HUES6 (cell line): ENCODE measurements around the gene GRID1.

Experiments
- H3K27ac ChIP-seq: 2 replicates; pipeline ENCODE4 v1.7.0; 2013; ENCODE audit warnings: low read depth, mild to moderate bottlenecking, low read length, inconsistent platforms
- H3K27me3 ChIP-seq: 2 replicates; pipeline ENCODE4 v1.6.1; 2013; ENCODE audit warnings: low read length; ENCODE audit not compliant: control insufficient read depth, insufficient read depth
- H3K36me3 ChIP-seq: 2 replicates; pipeline ENCODE4 v1.6.1; 2013; ENCODE audit warnings: low read length; ENCODE audit not compliant: control insufficient read depth, insufficient read depth
- H3K4me1 ChIP-seq: 2 replicates; pipeline ENCODE4 v1.6.1; 2013; ENCODE audit warnings: low read length; ENCODE audit not compliant: control insufficient read depth, insufficient read depth
- H3K4me3 ChIP-seq: 2 replicates; pipeline ENCODE4 v1.5.1; 2013; ENCODE audit warnings: low read depth, low read length
- H3K9ac ChIP-seq: one replicate; pipeline ENCODE4 v1.6.1; 2013; ENCODE audit warnings: mild to moderate bottlenecking, low read length
- H3K9me3 ChIP-seq: 2 replicates; pipeline ENCODE4 v1.6.1; 2013; ENCODE audit warnings: low read depth, low read length; ENCODE audit not compliant: control insufficient read depth, insufficient read depth

Gene GRID1

DNA sequence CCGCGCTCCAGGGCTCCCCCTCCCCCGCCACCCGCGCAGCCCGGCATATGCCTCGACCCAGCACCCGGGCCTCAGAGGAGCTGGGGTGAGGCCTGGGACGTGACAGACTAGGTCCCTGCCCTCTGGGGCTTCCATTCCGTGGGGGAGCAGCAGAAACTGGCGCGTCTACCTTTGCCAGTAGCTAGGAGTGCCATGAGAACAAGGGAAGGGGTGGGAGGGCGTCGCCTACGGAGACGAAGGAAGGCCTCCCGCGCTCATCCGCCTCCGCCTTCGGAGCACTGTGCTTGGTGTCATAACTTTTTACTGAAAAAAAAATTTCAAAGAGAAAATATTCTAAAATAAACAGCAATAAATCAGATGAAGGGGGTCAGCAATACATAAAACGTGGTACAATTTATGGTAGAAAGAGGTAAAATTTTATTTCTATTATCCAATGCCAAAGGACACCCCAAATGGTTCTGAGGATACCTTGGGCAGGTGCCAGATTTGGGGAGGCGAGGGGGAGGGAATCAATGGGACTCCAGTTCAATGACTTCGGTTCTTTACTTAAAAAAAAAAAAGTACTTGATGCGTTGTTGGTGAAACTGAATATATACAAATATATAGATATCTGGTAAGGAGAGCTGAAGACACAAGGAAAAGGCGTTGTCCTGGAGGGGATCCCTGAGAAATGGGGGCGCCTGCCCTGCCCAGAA is 35.1 kb upstream of the GRID1 start:
- no peaks in the 10 kb centered on the region for H3K9me3 ChIP-seq
- peaks cover 34% of the 10 kb centered on the region for H3K27me3 ChIP-seq
- H3K27ac ChIP-seq = no peak overlapping the region
- H3K4me1 ChIP-seq = peaks cover 8% of the 10 kb centered on the region
- H3K4me3 ChIP-seq = peak overlapping the region; percentile 73
- no peak overlapping the region for H3K9ac ChIP-seq
- H3K36me3 ChIP-seq = no peaks in the 10 kb centered on the region

DNA sequence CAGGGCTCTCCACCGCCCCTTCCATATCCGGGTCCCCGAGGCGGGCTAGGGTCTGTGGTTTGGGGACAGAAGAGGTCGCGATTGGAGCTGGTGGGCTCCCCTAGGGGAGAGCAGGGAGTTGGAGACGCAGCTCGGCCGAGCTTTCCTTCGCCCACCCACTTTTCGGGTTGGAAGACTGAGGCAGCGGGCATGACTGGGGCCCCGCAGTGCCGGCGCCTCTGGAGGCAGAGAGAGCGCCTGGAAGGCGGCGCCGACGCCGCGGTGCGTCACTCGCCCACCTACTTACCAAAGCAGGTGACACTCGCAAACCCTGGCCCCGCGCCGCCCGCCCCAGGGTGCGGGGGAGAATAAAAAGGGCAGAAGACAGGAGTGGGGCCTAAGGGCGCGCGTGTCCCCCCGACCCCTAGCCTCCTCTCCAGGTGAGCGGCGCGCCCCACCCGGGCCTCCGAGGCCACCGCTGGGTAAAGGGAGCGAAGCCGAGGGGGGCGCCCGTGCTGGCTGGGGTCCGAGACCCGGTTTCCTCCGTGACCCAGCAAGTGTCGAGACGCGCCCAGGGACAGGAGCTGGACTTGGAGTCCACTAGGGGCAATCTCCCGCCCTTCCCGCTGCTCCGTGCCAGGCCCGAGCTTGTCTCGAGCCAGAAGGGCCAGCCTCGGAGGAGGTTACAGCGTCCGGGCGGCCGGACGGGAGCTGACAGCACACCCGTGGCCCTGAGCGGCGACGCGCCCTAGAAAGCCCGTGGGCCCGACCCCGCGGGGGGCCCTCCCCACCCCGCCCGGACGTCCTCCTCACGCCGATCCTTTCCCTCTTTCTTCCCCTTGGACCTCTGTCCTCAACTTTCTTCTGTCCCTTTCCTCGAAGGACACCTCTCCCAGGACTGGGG is 34.4 kb upstream of the GRID1 start:
- Histone ChIP-seq H3K27me3 (peaks cover 34% of the 10 kb centered on the region), H3K36me3 (no peaks in the 10 kb centered on the region), H3K4me3 (peak overlapping the region; percentile 73), H3K9ac (peak overlapping the region; percentile 82), H3K4me1 (peaks cover 8% of the 10 kb centered on the region), H3K9me3 (no peaks in the 10 kb centered on the region), H3K27ac (peak overlapping the region; percentile 6; the same call in 1 of the 2 replicates)

DNA sequence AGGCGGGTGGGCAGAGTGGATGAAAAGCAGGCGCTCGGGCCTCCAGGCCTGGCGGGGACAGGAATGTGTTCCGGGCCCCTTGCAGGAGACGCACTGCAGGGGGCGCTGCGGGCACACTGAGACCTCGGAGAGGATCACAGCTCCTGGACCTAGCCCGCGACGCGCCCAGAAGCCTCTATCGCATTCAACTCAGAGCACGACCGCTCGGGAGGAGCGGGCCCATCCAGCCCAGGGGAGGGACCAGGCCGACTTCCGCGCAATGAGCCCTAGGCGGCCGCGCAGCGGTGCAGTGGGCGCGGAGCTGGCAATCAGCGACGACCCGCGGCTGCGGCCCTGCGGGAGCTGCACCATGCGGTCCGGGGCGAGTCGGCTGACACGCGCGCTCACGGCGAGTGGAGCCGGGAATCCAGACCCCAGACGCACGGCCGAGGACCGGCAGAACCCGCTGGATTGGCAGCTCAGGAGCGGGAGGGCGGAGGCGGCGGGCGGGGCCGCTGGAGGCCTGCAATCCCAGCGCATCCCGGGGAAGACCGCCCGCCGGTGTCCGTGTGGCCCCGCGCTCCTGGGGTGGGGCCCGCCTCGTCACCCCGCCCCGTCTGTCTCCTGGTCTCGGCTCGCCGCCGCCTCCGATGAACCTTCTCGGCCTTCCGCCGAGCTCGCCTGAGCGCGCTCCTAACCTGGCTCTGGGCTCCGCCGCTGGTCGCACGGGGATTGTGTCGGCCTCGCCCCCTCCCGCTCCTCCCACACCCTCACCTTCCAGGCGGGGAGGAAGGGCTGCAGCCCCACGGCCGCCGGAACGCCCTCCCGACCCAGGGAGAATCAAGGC is 33.5 kb upstream of the GRID1 start:
- peak overlapping the region; percentile 6; the same call in 1 of the 2 replicates for H3K27ac ChIP-seq
- no peaks in the 10 kb centered on the region for H3K9me3 ChIP-seq
- H3K27me3 ChIP-seq = peaks cover 34% of the 10 kb centered on the region
- peak overlapping the region; percentile 73 for H3K4me3 ChIP-seq
- H3K4me1 ChIP-seq = peaks cover 8% of the 10 kb centered on the region
- peak overlapping the region; percentile 82 for H3K9ac ChIP-seq
- no peaks in the 10 kb centered on the region for H3K36me3 ChIP-seq

DNA sequence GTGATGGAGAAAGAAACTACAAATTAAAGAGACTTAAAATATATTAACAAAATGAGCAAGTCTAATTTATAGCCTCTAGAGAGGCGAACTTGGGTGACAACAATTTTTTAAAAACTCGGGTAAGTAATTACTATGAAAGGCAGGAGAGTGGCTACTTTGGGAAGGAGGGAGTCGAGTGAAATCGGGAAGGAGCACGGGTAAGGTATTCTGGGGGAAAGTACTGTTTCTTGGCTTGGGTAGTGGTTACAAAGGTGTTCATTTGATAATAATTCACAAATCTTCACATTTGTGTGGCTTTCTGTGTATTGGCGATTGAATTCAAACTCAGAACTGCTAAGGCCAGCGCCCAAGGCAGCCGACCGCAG is 32.9 kb upstream of the GRID1 start:
- Histone ChIP-seq H3K27me3 (peaks cover 34% of the 10 kb centered on the region), H3K9me3 (no peaks in the 10 kb centered on the region), H3K9ac (no peak overlapping the region), H3K36me3 (no peaks in the 10 kb centered on the region), H3K4me1 (peaks cover 8% of the 10 kb centered on the region), H3K27ac (no peak overlapping the region), H3K4me3 (no peak overlapping the region)

DNA sequence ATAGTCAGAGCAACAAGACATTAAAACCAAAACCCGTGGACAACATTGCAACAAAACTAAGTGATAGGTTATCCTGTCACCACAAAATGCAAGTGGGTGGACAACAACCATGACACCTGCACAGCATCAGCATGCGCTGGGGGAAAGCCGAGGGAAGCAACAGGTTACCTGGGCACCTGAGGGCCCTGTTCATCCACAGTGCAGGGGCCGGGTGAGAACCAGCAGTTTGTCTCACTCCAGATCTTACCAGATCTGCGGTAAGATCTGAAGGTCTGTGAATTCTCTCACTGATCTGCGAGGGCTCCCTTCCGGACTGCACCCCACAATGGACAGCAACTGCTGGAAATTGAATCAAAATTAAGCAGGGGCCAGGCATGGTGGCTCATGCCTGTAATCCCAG is 30.5 kb upstream of the GRID1 start:
- no peak overlapping the region for H3K27ac ChIP-seq
- H3K4me3 ChIP-seq = no peak overlapping the region
- no peaks in the 10 kb centered on the region for H3K36me3 ChIP-seq
- H3K27me3 ChIP-seq = peaks cover 23% of the 10 kb centered on the region
- no peak overlapping the region for H3K9ac ChIP-seq
- no peaks in the 10 kb centered on the region for H3K4me1 ChIP-seq
- no peaks in the 10 kb centered on the region for H3K9me3 ChIP-seq

DNA sequence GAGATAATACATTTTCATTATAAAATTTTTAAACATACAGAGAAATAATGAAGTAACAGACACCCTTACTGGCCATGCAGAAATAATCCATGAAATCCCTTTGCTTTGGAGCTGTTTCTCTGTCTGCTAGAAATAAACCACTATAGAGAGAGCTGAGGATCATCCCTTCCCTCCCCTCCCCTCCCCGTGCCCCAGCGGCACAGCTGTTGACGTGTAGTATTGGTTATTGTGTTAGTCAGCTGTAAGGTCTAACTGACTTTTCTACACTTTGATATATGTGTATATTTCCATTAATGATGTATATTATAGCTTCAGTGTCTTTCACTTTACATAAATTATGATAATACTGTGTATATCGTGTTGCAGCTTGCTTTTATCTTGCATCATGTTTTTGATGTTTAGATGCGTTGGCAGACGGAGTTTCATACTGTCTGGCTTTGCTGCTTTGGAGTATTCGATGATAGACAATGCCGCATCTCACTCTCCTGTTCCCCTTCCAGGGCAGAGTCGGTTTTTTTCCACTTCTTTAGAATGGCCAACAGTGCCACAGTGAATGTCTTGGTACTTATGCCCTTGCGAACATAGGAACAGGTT is 27.4 kb upstream of the GRID1 start:
- no peaks in the 10 kb centered on the region for H3K36me3 ChIP-seq
- H3K27me3 ChIP-seq = peaks cover 18% of the 10 kb centered on the region
- H3K4me1 ChIP-seq = peaks cover 10% of the 10 kb centered on the region; the same call in 1 of the 2 replicates
- H3K27ac ChIP-seq = no peak overlapping the region
- no peak overlapping the region for H3K9ac ChIP-seq
- no peak overlapping the region for H3K4me3 ChIP-seq
- H3K9me3 ChIP-seq = no peaks in the 10 kb centered on the region

DNA sequence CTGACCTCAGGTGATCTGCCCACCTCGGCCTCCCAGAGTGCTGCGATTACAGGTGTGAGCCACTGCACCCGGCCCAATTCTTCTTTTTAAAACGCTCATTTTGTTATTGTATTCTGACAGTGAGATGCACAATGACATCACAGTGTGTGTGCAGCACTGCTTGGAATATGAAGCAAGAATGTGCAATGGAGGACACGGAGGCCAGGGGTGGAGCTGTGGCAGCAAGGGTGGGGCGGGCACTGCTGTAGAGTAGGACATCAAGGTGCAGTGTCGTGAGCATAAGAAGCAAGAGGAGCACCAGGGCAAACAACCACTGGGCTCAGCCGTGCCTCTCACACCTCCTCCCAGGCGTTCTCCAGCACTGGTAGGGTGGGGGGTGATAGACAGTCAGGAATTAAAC is 26.8 kb upstream of the GRID1 start:
- Histone ChIP-seq H3K4me1 (peaks cover 11% of the 10 kb centered on the region; the same call in 1 of the 2 replicates), H3K4me3 (no peak overlapping the region), H3K27ac (no peak overlapping the region)

DNA sequence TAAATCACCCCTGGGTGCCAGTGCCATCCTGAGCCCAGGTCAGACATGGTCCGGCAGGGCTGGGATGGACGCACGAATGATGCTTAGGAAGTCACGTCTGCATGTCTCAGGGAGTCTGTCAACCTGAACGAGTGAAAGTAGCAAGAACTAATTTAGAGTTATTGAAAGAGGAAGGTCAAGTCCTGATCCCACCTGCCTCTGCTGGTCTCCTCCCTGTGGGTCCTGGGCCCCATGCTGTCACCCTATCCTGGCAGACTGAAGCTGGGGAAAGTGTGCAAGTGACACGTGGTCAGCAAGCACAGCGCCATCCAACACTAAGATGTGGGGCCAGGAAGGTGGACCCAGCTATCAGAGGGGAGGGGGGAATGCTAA is 26.1 kb upstream of the GRID1 start:
- Histone ChIP-seq H3K27me3 (peaks cover 24% of the 10 kb centered on the region), H3K36me3 (no peaks in the 10 kb centered on the region), H3K9ac (no peak overlapping the region), H3K9me3 (no peaks in the 10 kb centered on the region), H3K4me3 (no peak overlapping the region), H3K4me1 (peaks cover 14% of the 10 kb centered on the region; the same call in 1 of the 2 replicates), H3K27ac (no peak overlapping the region)

More for the DNA sequence above, 26.8 kb upstream of the GRID1 start:
- peaks cover 20% of the 10 kb centered on the region for H3K27me3 ChIP-seq
- no peaks in the 10 kb centered on the region for H3K9me3 ChIP-seq
- no peaks in the 10 kb centered on the region for H3K36me3 ChIP-seq
- no peak overlapping the region for H3K9ac ChIP-seq

DNA sequence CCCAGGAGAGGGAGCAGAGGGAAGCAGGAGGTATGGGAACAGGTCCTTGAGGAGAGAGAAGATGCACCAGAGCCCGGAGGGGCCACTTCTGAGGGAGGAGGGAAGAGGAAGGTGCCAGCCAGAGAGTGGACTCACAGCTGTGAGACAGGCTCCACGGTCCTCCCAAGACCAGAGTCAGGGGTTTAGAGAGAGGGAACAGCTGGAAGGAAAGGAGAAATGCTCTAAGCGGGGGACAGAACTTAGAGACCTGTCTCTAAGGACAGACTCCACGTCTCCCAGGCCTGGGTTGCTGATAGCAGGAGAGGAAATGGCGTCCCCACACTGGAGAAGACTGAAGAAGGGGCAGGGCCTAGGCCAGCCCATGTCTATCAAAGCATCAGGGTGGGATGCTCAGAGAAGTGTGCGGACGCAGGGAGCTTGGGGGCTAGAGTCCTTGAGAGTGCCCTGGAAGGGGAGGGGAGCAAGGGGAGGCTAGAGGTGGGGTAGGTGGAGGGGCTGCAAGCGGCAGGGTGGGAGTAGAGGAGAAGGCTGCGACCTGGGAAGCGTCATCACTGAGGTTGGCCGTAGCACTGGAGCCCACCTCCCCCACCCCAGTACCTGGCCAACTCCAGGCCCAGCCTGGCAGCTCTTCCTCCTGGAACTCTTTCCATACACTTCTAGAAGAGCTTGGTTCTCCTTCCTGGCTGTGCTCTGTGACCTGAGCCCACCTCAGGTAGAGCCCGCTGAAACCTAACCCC is 25.6 kb upstream of the GRID1 start:
- Histone ChIP-seq H3K27ac (no peak overlapping the region), H3K9ac (no peak overlapping the region), H3K4me3 (no peak overlapping the region), H3K9me3 (no peaks in the 10 kb centered on the region), H3K4me1 (peaks cover 17% of the 10 kb centered on the region; the same call in 1 of the 2 replicates), H3K27me3 (peaks cover 26% of the 10 kb centered on the region), H3K36me3 (no peaks in the 10 kb centered on the region)

DNA sequence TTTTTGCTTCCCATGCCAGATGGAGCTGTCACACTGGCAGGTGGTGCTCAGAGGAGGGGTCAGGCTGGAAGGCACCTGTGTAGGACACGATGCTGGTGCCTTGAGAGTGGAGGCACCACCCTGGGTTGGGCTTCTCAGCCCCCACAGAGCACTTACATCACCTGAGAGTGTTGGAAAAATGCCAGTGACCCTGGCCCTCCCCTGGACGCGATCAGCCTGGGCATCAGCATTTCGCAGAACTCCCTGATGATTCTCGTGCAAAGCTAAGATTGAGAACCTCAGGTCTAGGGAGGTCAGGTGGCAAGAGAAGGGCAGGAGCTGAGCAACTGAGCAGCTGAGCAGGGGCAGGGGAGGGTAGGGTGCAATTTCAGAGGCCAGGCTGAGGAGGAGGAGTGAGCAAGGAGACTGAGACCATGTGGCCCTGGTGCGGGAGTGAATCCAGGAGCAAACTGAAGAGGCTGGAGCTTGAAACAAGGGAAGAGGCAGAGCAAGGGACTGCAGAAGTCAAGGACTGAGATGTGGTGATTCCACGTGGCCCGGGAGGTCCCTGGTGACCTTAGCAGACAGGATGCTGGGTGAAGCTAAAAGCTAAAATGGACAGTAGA is 24.7 kb upstream of the GRID1 start:
- Histone ChIP-seq H3K27ac (no peak overlapping the region), H3K4me3 (no peak overlapping the region), H3K36me3 (no peaks in the 10 kb centered on the region), H3K9ac (no peak overlapping the region), H3K4me1 (peaks cover 17% of the 10 kb centered on the region; the same call in 1 of the 2 replicates), H3K9me3 (no peaks in the 10 kb centered on the region), H3K27me3 (peaks cover 27% of the 10 kb centered on the region)
